Pancreas (tissue), 10 donors: ENCODE data around the gene TLR4. TPM values are rescaled to one million over a fixed set of nuclear protein-coding genes. Genes with fewer than 3 reads are reported as not detected.

Experiments used
- ATAC-seq, 4 donors: fragments of 200-7000 bp; cut with Tn5 transposase; one replicate each; pipeline versions ENCODE4 v1.8.0 to v1.9.1; 2020; ENCODE audit warnings: mild to moderate bottlenecking in 4 of 4, moderate library complexity in 4 of 4
- DNase-seq, 6 donors: peaks; one replicate each; pipeline ENCODE4 v3.0.0-alpha.2; 2020
- FAIRE-seq: peaks from 2 replicates; lab custom pipeline; 2012; peaks lifted over from hg19 to GRCh38; lab: Jason Lieb, UNC
- H3K27ac ChIP-seq, 4 donors: fragments of 200-600 bp; sonication (generic); 1 replicate in 3 of 4; 2 replicates in 1 of 4; pipeline versions ENCODE4 v1.5.0 to v1.8.0; 2020
- H3K27me3 ChIP-seq, 4 donors: fragments of 200-600 bp; one replicate each; pipeline ENCODE4 v1.8.0; 2021
- H3K36me3 ChIP-seq, 3 donors: fragments of 200-600 bp; sonication (generic) in 1 of 3; one replicate each; pipeline versions ENCODE4 v1.5.0 to v1.8.0; 2020 to 2021
- H3K4me1 ChIP-seq, 3 donors: fragments of 200-600 bp; one replicate each; pipeline ENCODE4 v1.8.0; 2021
- H3K4me3 ChIP-seq, 4 donors: fragments of 200-600 bp; sonication (generic) in 2 of 4; one replicate each; pipeline versions ENCODE4 v1.5.0 to v1.8.0; 2020 to 2021
- H3K9me3 ChIP-seq, 4 donors: fragments of 200-600 bp; one replicate each; pipeline ENCODE4 v1.8.0; 2021
- WGBS, 2 donors: extraction: QIAGEN DNeasy Blood & Tissue Kit; methylation state at CpG; one replicate each; pipeline ENCODE4 v1.1.7; 2013; 5-methylcytosine and 5-hydroxymethylcytosine counted together
- intact Hi-C, 3 donors: fragments of 100-400 bp; cut with DNase I; formaldehyde crosslinking; loops; one replicate each; pipeline versions ENCODE4 v1.11.1 to v1.14.2; 2022
- polyA plus RNA-seq, 2 donors: library from polyadenylated mRNA; stranded (reverse); fragments of 200-250 nt; gene quantifications; one replicate each; pipeline ENCODE4 v1.2.3, GENCODE V29; 2013
- total RNA-seq, 6 donors: library from RNA; stranded (reverse); fragmentation: NEBNext Ultra II Directional in 4 of 6; extraction: Animal tissue kit (Norgen Biotek cat#: 25700) in 4 of 6; gene quantifications; one replicate each; pipeline versions ENCODE4 v1.2.1 to v1.2.4, GENCODE V29; 2021 to 2023
- TF ChIP-seq, protein P1 (sequence below), 4 donors: fragments of 200-600 bp; sonication (generic) in 3 of 4; IDR thresholded peaks; one replicate each; pipeline versions ENCODE4 v1.5.0 to v1.8.0; 2021; ENCODE audit warnings: antibody characterized with exemption in 4 of 4
- donor health status: healthy with polysubstance abuse.
- donor health status: DM: no; HTN: no; CAD: no; lungs with moderate emphysema.
- donor health status: DM: no; HTN: no; CAD: no.
- donor health status: control.
- donor health status: control.
- donor health status: Bipolar disorder and iron deficiency.
- donor health status: DM: yes; HTN: yes; CAD: no.
- donor health status: DM: no; HTN: no; CAD: no.
- donor health status: DM: no; HTN: no; CAD: no.
- donor health status: DM: yes; HTN: yes; CAD: no.

The TLR4 gene
- total and polyA plus RNA-seq, 8 donors: 0.68 to 9.1 (median 1.3) TPM

DNA sequence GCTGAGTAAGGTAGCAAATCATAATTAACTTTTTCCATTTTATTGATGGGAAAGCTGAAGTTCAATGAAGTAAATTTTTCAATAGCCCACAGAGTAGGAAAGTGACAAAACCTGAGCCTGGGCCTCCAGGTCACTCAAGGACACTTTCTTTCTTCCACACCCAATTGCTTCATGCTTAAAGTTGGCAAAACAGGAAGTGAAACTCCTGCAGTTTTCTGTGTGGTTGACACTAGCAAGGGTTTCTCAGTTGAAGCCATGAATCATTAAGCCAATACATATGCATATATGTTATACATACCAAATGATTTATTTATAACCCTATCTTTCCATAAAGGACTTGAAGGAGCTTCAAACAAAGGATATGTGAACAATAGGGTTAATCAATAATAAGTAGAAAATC, 13.9 kb downstream of the TLR4 start:
- ATAC-seq (peak in 3 of 4 donors; percentile 55 to 80 (median 69)), FAIRE-seq (no peak), DNase-seq (no peak)
- Histone ChIP-seq H3K4me3 (no peak overlapping the region), H3K36me3 (no peaks in the 10 kb centered on the region), H3K27ac (no peak overlapping the region), H3K4me1 (peaks cover 0 to 8% (median 0%) of the 10 kb centered on the region in 3 donors), H3K9me3 (no peaks in the 10 kb centered on the region), H3K27me3 (no peaks in the 10 kb centered on the region)
- TF ChIP-seq, protein P1, sequence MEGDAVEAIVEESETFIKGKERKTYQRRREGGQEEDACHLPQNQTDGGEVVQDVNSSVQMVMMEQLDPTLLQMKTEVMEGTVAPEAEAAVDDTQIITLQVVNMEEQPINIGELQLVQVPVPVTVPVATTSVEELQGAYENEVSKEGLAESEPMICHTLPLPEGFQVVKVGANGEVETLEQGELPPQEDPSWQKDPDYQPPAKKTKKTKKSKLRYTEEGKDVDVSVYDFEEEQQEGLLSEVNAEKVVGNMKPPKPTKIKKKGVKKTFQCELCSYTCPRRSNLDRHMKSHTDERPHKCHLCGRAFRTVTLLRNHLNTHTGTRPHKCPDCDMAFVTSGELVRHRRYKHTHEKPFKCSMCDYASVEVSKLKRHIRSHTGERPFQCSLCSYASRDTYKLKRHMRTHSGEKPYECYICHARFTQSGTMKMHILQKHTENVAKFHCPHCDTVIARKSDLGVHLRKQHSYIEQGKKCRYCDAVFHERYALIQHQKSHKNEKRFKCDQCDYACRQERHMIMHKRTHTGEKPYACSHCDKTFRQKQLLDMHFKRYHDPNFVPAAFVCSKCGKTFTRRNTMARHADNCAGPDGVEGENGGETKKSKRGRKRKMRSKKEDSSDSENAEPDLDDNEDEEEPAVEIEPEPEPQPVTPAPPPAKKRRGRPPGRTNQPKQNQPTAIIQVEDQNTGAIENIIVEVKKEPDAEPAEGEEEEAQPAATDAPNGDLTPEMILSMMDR (IDR thresholded peaks at IDR 0.05): no peak
- intact Hi-C loops: no loop called here

DNA sequence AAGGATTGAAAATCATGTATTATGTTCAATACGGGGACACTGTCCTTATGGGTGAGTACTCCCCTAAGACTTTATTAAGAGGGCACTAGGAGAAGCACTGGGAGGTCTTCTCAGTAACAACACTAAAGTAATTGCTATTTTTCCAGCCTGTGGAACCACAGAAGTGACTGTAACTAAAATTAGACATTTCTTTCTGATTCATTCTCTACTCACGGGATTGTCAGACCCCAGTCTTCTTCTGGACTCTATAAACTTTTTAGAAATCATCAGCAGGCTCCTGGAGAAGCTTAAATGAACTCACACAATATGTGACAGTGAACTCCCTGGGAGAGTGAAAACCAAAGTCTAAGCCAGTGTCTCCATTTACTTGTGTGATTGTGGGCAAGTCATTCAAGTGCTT, 14.5 kb downstream of the TLR4 start:
- no peaks in the 10 kb centered on the region for H3K9me3 ChIP-seq
- 75 to 79% methylated on average over 2 of the region's 2 CpGs for WGBS, 2 donors
- H3K27ac ChIP-seq: no peak overlapping the region
- TF ChIP-seq, protein P1 (IDR thresholded peaks at IDR 0.05): no peak
- intact Hi-C loops: no loop called here
- DNase-seq: no peak
- H3K4me3 ChIP-seq: no peak overlapping the region
- peaks cover 0 to 8% (median 0%) of the 10 kb centered on the region in 3 donors for H3K4me1 ChIP-seq
- FAIRE-seq: no peak
- no peaks in the 10 kb centered on the region for H3K27me3 ChIP-seq
- no peak for ATAC-seq
- H3K36me3 ChIP-seq: no peaks in the 10 kb centered on the region

DNA sequence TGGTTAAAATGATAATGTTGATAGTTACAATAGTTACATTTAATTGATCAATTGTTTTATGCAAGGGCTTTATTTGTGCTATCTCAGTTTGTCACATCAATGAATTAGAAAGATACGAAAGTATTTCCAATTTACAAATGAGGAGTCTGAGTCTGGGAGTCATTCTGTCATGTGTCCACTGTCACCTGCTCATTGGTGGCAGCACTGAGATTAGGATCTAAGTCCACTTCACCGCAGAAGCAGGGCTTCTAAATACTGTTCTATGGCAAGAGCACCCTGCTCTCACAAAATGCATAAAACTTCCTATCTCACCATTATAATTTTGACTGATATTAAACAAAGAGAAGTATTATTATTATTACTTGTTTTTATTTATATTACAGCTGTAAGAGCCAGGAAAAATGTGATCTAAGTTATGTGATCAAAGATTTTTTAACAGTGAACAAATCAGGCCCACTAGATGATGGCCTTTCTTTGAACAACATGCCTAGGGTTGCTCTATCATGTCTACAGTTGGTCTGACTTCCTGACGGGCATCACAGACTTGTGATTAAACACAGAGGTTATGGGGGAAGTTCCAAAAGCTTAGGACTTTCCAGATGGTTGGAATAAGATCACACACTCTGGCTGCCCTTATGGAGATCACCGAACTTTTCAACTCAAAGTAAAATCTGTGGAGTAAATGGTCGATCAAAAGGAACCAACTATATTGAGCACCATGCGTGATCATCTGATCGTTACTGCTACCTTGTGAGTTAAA, 15.1 kb downstream of the TLR4 start:
- Histone ChIP-seq H3K27ac (no peak overlapping the region), H3K4me1 (peaks cover 0 to 8% (median 0%) of the 10 kb centered on the region in 3 donors), H3K4me3 (no peak overlapping the region), H3K36me3 (no peaks in the 10 kb centered on the region), H3K9me3 (no peaks in the 10 kb centered on the region), H3K27me3 (no peaks in the 10 kb centered on the region)
- TF ChIP-seq, protein P1 (IDR thresholded peaks at IDR 0.05): no peak
- intact Hi-C loops: no loop called here
- no peak for DNase-seq
- FAIRE-seq: no peak
- no peak for ATAC-seq
- 87 to 89% methylated on average over 7 of the region's 7 CpGs for WGBS, 2 donors

DNA sequence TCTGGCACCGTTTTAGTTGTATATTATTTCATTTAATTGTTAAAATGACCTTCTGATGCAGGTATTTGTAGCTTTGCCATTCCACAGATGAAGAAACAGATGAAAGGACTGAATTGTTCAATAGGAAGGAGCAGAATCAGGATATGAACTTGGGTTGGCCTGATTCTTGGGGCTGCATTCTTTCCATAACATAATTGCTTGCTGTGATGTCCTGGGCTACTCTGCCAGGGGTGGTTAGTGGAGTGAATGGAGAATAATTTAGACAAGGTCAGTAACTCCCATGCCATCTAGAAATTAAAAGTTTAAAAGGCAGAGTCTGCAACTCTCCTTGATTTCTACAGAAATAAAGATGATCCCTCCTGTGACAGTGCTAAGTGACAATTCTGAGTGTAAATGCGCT, 15.9 kb downstream of the TLR4 start:
- ATAC-seq (no peak), FAIRE-seq (no peak), DNase-seq (no peak)
- no peaks in the 10 kb centered on the region for H3K9me3 ChIP-seq
- no peak overlapping the region for H3K4me3 ChIP-seq
- intact Hi-C loops: no loop called here
- H3K36me3 ChIP-seq: no peaks in the 10 kb centered on the region
- peaks cover 0 to 8% (median 0%) of the 10 kb centered on the region in 3 donors for H3K4me1 ChIP-seq
- TF ChIP-seq, protein P1 (IDR thresholded peaks at IDR 0.05): no peak
- no peaks in the 10 kb centered on the region for H3K27me3 ChIP-seq
- no peak overlapping the region for H3K27ac ChIP-seq
- WGBS, 2 donors: 72 to 76% methylated on average over 2 of the region's 2 CpGs

DNA sequence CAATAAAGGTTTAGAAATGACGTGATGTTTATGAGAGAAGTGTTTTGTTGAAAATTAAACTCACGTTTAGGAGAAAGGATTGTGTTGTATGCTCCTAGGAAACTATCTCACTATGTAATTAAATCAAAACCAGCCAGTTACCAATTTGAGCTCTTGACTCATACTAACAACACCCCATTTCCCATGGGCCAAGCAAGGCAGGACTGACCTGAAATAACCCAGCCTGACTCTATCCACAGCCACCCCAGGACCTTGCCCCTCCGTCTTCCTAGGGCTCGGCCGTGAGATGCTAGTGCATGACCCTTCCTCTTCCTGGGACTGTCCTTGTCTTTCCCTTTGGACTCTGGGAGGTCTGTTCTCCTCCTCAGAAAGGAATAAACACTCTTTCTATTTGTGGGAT, 16.4 kb downstream of the TLR4 start:
- Histone ChIP-seq H3K9me3 (no peaks in the 10 kb centered on the region), H3K4me1 (peaks cover 0 to 8% (median 0%) of the 10 kb centered on the region in 3 donors), H3K36me3 (no peaks in the 10 kb centered on the region), H3K27ac (no peak overlapping the region), H3K27me3 (no peaks in the 10 kb centered on the region), H3K4me3 (no peak overlapping the region)
- FAIRE-seq (no peak), DNase-seq (no peak), ATAC-seq (no peak)
- TF ChIP-seq, protein P1 (IDR thresholded peaks at IDR 0.05): no peak
- 68 to 74% methylated on average over 5 of the region's 5 CpGs for WGBS, 2 donors
- intact Hi-C loops: no loop called here
